Measurements from ENCODE around the gene SORCS1. TPM values are rescaled to one million over a fixed set of nuclear protein-coding genes. Genes with fewer than 3 reads are reported as not detected.

The SORCS1 gene
- total RNA-seq, 4 donors from 2014 or later: 1.2 to 11.8 (median 6.2) TPM

DNA sequence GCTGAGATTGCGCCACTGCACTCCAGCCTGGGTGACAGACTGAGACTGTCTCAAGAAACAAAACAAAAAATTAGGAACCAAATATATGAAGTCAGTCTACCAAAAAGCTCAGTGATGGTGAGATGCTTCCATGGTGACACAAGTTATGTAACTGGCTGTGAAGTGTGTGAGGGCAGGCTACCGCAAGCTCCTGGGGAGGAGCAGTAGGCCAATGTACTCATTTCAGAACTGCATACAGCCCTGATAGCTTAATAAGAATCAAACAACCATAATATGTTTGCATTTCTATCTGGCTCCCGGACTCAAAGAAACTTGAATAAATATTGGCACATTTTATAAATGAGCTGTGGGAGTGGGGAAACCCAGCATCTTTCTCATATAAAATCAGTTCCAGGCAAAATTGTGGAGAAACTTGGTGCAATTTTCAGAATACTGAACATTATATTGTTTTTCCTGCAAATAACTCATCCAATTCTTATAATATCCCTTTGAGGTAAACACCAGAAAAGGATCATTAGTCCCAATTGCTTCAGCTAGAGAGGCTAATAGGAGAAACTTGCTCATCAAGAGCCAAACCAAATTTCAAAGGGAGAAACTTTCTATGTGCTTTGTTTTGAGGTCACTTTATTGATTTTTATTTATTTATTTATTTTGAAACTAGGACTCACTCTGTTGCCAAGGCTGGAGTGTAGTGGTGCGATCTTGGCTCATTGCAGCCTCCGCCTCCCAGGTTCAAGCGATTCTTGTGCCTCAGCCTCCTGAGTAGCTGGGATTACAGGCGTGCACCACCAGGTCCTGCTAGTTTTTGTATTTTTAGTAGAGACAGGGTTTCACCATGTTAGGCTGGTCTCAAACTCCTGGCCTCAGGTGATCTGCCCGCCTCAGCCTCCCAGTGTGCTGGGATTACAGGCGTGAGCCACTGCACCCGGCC, 127.0 kb downstream of the SORCS1 start:
- Histone ChIP-seq H3K4me3 (replicated peaks in 1 of 3) (no peak overlapping the region), H3K4me1 (no peaks in the 10 kb centered on the region), H3K36me3 (no peaks in the 10 kb centered on the region), H3K27me3 (no peaks in the 10 kb centered on the region), H3K27ac (no peak overlapping the region), H3K9me3 (no peaks in the 10 kb centered on the region)
- intact Hi-C loops (cut with DNase I): no loop called here
- no peak for DNase-seq
- 91 to 95% methylated on average over 10 of the region's 10 CpGs for WGBS, 2 donors
- no peak for TF ChIP-seq POLR2A (IDR thresholded peaks at IDR 0.05)
- TF ChIP-seq, protein P1, sequence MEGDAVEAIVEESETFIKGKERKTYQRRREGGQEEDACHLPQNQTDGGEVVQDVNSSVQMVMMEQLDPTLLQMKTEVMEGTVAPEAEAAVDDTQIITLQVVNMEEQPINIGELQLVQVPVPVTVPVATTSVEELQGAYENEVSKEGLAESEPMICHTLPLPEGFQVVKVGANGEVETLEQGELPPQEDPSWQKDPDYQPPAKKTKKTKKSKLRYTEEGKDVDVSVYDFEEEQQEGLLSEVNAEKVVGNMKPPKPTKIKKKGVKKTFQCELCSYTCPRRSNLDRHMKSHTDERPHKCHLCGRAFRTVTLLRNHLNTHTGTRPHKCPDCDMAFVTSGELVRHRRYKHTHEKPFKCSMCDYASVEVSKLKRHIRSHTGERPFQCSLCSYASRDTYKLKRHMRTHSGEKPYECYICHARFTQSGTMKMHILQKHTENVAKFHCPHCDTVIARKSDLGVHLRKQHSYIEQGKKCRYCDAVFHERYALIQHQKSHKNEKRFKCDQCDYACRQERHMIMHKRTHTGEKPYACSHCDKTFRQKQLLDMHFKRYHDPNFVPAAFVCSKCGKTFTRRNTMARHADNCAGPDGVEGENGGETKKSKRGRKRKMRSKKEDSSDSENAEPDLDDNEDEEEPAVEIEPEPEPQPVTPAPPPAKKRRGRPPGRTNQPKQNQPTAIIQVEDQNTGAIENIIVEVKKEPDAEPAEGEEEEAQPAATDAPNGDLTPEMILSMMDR (IDR thresholded peaks at IDR 0.05): no peak

GRCh38 chr10:107033799-107034422, 130.6 kb downstream of the SORCS1 start:
- no peak for TF ChIP-seq POLR2A (IDR thresholded peaks at IDR 0.05)
- TF ChIP-seq, protein P1 (IDR thresholded peaks at IDR 0.05): no peak
- H3K36me3 ChIP-seq: no peaks in the 10 kb centered on the region
- H3K27ac ChIP-seq: no peak overlapping the region
- no peaks in the 10 kb centered on the region for H3K9me3 ChIP-seq
- intact Hi-C loops (cut with DNase I): no loop called here
- H3K27me3 ChIP-seq: no peaks in the 10 kb centered on the region
- H3K4me1 ChIP-seq: no peaks in the 10 kb centered on the region
- no peak for DNase-seq
- no peak overlapping the region for H3K4me3 ChIP-seq (replicated peaks in 1 of 3)
- 78% methylated on average over 5 of the region's 5 CpGs for WGBS, 2 donors

DNA sequence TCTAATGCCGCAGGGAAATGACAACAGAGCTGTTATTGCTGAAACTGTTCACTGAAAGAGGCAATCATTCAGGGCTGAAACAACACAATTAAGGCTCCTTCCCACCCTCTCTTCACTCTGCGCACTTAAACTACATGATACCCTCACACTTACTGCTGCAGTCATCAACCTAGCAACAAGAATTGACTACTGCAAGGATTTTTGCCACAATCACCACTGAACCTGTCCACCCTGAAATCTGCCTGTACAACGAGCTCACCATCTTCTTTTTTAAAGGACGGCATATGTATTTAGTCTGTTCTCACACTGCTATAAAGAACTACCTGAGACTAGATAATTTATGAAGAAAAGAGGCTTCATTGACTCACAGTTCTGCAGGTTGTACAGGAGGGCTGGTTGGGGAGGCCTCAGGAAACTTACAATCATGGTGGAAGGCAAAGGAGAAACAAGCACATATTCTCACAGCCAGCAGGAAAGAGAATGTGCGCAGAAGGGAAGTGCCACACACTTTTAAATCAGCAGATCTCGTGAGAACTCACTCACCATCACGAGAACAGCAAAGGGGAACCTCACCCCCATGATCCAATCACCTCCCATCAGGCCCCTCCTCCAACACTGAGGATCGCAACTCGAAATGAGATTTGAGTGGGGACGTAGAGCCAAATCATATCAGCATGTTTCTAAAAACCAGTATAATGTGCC, 131.7 kb downstream of the SORCS1 start:
- H3K4me3 ChIP-seq (replicated peaks in 1 of 3): no peak overlapping the region
- WGBS, 2 donors: 83% methylated on average over 10 of the region's 10 CpGs
- DNase-seq: no peak
- TF ChIP-seq, protein P1 (IDR thresholded peaks at IDR 0.05): no peak
- no peak for TF ChIP-seq POLR2A (IDR thresholded peaks at IDR 0.05)
- H3K4me1 ChIP-seq: no peaks in the 10 kb centered on the region
- H3K36me3 ChIP-seq: no peaks in the 10 kb centered on the region
- intact Hi-C loops (cut with DNase I): no loop called here
- no peak overlapping the region for H3K27ac ChIP-seq
- H3K27me3 ChIP-seq: no peaks in the 10 kb centered on the region
- H3K9me3 ChIP-seq: no peaks in the 10 kb centered on the region

DNA sequence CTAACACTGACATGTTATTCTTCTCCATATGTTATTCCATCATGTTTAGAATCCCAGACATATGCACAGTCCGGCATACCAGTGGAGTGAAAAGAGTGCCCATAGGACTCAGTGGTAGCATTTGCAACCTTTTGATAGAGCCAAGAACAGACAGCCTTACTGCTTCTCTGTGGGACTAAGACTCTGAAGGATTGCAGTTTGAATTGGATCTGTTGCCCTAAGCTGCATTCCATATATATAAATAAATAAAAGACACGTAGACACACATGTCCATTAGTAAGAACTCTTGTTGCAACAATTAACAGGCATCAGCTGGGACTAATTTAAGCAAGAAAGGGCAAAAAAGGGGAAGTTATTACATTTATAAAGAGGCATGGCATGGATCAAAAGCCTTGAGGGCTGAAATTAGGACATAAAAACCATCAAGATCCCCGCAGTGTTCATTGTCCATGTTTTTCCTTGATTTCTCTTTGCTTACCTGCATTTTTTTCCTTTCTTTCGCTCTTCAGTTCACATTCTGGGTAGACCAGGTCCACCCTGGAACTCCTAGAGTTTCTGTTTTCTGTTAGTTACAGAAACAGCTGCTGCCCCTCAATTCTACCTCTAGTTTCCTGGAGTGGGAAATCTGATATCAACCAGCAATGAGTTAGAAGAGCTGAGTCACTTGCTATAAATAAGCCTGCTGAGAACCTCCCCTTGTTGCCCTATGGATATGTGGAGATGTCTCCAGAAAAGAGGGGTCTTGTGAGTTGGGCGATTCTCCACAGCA, 132.4 kb downstream of the SORCS1 start:
- TF ChIP-seq POLR2A (IDR thresholded peaks at IDR 0.05): no peak
- Histone ChIP-seq H3K27me3 (no peaks in the 10 kb centered on the region), H3K27ac (no peak overlapping the region), H3K36me3 (no peaks in the 10 kb centered on the region), H3K4me1 (no peaks in the 10 kb centered on the region), H3K4me3 (replicated peaks in 1 of 3) (no peak overlapping the region), H3K9me3 (no peaks in the 10 kb centered on the region)
- 73 to 84% methylated on average over 5 of the region's 5 CpGs for WGBS, 2 donors
- no peak for DNase-seq
- intact Hi-C loops (cut with DNase I): no loop called here

GRCh38 chr10:107028236-107028635, 136.3 kb downstream of the SORCS1 start:
- H3K4me3 ChIP-seq (replicated peaks in 1 of 3): no peak overlapping the region
- DNase-seq: no peak
- TF ChIP-seq, protein P1 (IDR thresholded peaks at IDR 0.05): no peak
- no peak for TF ChIP-seq POLR2A (IDR thresholded peaks at IDR 0.05)
- H3K36me3 ChIP-seq: no peaks in the 10 kb centered on the region
- H3K27ac ChIP-seq: no peak overlapping the region
- H3K4me1 ChIP-seq: no peaks in the 10 kb centered on the region
- H3K27me3 ChIP-seq: no peaks in the 10 kb centered on the region
- intact Hi-C loops (cut with DNase I): no loop called here
- 85 to 86% methylated on average over 2 of the region's 2 CpGs for WGBS, 2 donors
- no peaks in the 10 kb centered on the region for H3K9me3 ChIP-seq

Data from thyroid gland (tissue), 4 donors.